ENCODE results near the gene DLX5.

The DLX5 gene

DNA sequence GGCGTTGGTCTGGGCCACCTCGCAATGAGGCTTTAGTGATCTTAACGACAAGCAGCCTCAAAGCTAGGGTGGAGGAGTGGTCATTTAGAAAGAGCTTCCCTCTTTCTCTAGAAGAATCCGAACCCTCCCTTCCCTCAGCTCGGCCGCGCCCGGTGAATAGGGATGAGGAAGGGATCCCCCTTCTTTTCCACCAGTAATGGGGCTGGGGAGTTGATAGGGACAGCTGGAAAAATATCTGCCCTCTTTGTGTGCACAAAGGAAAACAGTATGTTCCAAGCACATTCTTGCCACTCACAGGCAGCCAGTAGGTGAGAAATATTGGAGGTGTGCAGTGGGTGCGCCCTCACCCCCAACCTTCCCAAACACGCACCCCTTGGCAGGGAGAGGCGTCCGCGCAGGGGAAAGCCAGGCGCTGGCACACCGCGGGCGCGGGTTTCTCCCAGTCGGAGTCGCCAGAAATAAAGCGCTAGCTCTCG lies 6.5 kb downstream of the DLX5 start:
- DNase-seq = no peak

DNA sequence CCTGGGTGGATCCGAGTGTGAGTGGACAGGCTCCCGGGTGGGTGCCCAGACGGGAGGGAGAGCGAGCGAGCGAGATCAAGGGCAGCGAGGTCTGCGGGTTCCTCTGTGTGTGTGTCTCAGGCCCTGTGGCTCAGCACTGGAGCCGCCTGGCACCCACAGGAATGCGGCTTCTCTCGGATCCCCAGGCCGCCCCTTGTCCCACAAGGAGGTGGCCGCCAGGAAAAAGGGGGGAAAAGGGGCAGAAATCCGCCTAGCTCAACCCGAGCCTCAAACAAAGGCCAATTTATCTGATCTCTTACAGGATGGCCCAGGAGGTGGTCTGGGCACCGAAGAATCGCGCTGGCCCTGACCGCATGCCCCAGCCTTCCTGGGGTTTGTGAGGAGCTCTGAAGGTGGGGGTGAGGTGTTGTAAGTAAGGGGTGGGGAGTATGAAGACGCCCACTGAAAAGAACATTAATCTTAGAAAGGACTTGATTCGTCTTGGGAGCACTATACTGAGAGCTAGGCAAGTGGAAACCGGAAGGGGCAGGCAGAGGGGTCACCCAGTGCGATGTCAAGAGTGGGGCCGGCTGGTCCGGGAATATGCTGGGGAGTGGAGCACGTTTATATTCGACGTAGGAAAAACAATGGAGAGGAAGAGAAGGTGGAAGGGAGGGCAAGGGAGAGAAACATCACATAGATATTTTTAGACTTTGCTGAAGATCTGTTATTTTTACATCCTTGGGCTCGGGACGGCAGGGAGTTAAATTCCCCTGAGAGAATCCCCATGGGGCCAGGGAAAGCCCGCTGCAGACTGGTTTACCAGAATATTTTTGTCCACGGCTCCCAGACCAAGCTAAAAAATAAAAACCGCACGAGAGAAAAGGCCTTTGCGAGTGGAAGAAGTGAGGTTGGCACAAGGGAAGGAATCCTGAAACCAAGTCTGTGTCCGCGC lies 7.2 kb downstream of the DLX5 start:
- DNase-seq = no peak

DNA sequence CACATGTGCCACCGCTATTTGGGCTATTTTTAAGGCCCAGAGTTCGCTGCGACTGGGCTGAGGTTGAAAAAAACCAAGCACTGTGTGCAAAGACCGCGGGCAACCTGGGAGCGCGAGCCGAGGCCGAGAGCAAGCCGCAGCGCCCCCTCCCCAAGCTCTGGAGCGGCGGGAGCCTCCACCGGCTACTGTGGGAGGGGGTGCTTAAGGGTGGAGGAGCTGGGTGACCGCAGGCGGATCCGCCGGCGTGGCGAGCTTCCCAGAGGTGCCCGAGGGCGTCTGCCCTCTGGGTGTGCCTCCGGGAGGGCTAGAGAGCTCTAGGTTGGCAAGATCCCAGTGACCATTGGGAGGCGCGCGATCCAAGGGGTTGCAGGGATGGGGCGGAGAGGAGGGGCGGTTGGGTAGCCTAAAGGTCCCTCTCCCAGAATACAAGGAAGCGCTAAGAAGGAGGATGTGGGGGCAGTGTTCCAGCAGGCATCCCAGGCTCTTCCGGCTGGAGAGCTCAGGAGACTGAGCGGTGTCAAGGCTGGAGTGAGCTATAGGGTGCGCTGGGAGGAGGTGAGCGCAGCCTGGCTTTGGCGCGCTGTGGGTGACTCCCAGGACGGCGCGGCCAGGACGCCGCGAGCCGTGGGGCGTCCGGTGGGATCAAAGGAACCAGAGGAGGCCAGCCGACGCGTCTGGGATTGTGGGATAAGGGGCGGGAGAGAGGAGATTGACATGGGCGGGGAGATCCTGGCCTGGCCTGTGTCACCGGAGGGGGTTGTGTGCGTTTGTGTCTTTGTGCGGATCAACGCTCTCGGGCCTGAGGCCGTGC lies 8.0 kb downstream of the DLX5 start:
- DNase-seq = no peak

DNA sequence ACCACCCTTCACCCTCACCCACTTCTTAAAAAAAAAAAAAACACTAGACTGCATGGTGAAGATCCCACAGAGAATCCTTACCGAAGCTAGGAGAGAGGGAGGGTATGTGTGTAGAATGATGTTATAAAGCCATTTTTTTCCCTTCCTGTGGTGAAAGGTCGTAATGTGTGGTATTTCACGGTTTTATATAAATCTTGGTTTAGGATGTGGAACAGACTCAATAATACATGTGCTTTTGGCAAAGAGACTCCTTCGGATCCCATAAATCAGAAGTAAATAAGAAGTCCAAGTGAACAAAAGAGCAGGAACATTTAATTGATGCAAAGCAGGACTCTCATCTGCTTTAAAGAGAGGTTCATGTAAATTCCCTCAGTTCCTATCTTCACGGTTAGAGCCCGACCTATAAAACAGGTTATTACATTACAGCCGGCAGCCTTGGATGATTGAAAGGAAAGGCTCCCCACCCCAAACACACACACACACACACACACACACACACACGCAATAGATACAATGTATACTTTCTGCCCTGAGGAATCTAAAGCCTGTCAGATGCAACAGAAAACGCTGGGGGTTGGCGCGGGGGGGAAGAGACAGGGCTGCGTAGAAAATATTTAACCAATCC lies 8.8 kb downstream of the DLX5 start:
- DNase-seq = no peak

DNA sequence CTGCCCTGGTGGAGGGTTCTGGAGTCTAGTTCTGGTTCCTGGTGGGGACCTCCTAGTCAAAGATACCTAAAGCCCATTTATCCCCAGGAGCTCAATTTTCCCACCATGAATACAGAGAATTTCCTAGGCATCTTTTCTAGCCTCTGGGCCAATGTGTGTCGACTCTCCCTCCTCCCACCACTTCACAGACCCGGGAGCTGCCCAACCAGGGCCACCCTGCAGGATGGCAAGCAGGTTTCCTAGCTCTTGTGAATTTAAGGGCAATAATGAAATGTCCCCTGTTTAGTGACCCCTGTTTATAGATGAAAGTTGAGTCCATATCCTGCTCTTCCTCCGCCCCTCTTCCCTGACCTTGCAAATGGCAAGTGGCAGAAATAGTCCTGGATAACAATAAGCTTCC lies 9.4 kb downstream of the DLX5 start:
- DNase-seq = no peak

DNA sequence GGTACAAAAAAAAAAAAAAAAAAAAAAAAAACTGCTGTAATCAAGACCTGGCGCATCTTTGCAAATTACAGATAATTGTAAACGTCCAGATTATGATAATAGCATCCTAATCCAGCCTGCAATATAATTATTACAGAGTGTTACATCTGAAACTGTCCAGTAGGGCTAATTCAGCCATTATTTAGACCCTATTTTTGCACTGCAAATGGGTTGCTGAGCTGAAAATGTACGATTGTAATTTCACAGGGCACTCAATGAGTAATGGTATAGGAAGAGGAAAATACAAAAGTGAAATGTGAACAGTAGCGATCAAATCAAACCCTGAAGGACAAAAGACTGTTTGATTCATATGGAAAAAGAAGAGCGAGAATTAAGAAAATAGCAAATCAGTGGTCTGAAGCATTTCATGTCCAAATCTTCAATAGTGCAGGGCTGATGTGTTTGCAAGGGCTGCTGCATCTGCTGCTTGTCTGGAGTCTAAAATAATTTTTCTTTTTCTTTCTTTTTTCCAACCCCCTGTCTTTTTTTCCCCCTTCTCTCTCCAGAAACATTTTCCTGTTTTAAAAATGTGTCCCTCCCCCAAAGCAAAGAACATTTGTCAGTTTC lies 10.4 kb downstream of the DLX5 start:
- DNase-seq = no peak

DNA sequence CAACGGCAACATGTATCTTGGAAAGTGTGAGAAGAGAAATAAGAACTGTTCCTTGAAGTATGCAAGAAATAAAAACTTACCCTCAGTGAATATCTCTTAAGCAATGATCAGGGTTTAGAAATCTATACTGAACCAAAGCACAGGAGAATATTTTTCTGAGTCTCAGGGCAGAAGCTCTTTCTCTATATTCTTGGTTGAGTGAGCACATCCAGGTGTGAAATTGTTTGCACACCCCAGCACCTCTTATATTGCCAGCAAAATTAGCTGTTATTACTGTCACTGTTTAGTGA lies 10.8 kb downstream of the DLX5 start:
- no peak for DNase-seq

DNA sequence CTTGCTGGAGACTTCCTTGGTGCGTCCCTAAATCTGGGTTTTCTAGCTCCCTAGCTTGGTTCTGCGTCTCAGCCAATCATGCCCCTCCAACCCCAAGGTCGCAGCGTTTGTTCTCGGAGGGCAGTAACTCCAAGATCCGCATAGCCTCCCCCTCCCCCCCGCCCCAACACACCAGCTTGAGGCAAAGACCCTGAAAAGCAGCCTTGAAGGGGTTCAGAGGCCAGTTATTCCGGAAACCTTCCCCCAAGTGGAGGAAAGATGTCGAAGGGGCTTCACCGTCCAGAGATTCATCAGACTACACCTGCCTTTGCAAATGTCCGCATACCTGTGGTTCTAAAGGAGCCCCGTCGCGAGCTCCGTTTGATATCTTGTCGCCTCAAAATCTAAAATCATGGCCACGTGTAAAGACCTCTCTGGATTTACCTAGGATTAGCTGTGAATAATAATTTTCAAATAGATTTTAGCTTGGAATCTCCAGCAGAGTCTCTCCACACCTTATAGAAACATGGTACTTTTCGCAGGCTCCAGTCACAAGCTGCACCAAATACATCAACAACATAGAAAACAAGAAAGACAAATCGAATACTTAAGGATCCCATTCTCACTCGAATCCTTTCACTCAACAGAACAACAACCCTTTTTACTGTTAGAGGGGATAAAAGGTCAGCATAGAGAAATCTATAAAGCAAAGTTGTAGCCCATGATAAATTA lies 11.3 kb downstream of the DLX5 start:
- DNase-seq = no peak

DNA sequence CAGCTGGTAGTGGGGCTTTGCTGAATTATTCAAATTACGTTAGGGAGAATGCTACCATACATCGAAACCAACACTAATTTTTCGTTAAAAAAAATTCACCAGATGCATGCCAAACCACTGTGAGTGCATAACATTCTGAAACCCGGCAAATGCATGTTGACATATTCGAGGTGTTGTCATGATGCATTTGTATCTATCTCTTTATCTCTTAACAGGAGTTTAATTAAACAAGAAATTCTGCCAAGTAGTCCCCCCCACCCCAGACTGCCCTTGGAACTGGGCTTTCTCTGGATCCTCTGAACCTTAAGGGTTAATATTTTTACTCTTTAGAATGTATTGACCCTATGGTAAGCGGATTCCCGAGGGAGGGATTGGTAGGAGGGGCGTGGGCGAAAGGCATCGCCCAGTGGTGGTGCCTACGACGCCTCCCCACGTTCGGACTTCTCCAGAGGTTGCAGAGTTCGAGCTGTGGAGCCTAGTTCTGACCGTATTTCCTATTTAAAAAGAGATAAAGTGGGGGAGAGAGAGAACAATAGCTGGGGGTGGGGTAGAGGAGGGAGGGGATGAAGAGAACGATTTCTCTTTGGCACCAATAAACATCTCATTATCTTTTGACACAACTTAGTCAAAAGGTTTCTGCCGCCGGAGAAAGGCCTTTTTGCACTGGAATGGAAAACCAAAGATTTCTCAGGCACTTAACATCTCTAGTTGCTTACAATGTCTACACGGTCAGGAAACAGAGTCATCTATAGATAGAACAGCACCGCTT lies 12.1 kb downstream of the DLX5 start:
- DNase-seq = no peak

DNA sequence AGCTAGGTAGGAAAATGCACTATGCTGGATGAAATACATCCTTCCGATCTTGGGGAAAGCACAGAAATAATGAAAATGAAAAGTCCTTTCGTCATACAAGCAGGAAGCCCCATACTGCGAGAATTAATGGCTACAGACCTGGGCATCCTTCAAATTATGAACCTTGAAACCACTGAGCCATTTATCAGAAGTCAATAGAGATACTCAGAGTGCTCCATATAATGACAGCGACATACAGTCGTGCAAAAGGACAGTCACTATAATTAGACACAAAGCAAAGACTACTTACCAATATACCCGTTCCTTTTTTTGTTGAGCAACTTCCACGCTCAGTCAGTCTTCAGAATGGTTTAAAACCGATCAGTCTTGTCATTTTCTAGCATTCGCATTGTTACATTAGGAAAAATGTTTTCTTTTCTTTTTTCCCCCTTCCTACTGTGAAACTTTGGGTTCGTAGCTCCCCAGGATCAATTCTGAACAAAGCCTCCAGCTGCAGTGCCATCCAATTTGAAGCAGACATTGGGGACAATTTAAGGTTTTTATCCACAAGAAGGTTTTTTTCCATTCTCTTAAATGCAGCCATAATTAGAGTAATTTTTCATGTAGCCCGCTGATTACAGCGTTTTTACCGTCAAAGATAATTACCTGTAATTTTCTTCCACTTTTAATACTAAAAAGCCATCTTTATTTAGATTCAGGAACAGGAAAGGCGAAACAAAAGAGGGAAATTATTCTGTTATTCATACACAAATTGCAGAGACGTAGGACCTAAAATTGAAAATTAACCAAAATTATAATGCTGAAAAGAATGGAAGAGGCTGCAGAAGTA lies 12.9 kb downstream of the DLX5 start:
- DNase-seq = no peak

DNA sequence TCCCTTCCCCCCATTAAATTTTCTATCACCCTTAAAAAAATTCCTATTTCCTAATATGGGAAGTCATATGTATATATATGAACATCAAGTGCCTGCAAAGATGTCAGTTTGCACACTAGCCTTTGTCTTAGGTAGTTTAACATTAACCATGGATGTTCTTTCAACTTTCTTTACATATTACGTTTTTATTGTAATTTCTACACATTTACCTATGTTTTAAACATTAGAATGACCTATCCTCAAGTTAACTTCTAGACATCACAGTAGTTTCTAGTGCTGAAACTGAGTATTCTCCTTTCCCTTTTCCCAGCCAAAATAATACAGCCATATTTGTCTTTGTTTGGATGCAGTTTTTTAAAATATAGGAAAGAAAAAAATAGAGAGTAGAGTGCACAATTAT lies 13.5 kb downstream of the DLX5 start:
- DNase-seq = no peak

DNA sequence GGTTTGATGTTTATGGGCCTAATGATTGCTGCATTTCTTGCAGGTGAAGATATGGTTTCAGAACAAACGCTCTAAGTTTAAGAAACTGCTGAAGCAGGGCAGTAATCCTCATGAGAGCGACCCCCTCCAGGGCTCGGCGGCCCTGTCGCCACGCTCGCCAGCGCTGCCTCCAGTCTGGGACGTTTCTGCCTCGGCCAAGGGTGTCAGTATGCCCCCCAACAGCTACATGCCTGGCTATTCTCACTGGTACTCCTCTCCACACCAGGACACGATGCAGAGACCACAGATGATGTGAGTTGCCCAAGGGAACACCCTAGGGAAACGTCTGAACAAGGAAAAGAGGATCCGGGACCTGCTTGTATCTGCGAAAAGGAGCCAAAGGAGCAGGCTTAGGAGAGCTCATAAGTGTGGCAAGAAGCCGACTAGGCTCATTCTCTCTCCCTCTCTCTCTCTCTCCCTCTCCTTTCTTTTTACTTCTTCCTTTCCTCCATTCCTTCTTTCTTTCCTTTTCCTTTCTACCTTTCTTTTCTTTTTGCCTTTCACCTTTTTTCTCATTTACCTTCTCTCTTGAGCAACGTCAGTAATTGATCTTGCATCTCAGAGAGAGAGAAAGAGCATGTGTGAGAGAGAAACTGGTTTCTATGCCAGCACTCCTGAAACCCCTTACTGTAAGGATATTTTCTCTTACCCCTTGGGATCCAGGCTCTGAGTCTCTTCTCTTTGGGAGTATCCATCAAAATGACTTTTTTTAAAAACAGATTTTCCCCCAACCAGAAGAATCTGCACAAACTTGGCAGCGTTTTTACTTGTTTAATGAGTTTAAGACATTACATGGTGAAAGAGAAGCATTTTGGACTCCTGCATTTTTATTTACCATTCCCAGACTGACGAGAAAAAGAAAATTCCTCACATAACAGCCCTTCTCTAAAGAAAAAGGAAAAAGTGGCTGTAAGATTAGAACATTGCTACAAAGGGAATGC lies 14.6 kb downstream of the DLX5 start:
- no peak for DNase-seq

DNA sequence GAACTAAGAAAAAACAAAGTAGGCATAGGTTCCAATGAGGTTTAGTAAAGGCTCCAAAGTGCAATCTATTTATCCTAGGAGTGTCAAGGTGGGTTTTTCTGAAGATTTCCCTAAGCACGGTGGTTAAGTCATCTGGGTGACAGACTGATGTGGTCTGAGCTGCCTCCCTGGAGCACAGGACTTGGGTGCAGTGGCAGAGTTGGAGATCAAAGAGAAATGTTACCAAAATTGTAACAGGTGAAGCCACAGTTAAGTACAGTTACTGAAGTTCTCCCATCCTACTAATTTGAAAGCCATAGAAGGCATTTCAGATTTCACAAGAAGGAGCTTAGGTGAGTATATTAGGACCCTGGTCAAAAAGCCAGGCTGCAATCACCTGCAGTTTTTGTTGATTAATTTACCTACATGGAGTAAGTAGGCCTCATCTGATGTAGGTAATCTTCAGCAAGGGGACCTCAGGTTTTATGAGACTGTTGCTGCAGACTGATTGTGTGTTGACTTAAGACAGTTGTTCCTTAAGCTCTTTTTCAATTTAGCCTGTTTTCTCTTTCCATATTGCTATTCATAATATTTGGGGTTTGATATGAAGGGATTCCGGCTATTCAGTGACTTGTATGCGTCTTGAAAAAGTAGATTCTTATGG lies 16.2 kb downstream of the DLX5 start:
- no peak for DNase-seq

DNA sequence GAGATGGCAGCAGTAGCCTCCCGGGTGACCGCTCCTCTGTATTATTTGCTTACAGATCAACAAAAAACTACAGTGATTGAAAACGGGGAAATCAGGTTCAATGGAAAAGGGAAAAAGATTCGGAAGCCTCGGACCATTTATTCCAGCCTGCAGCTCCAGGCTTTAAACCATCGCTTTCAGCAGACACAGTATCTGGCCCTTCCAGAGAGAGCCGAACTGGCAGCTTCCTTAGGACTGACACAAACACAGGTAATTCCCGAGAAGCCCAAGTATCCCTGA lies 17.1 kb downstream of the DLX5 start:
- no peak for DNase-seq

DNA sequence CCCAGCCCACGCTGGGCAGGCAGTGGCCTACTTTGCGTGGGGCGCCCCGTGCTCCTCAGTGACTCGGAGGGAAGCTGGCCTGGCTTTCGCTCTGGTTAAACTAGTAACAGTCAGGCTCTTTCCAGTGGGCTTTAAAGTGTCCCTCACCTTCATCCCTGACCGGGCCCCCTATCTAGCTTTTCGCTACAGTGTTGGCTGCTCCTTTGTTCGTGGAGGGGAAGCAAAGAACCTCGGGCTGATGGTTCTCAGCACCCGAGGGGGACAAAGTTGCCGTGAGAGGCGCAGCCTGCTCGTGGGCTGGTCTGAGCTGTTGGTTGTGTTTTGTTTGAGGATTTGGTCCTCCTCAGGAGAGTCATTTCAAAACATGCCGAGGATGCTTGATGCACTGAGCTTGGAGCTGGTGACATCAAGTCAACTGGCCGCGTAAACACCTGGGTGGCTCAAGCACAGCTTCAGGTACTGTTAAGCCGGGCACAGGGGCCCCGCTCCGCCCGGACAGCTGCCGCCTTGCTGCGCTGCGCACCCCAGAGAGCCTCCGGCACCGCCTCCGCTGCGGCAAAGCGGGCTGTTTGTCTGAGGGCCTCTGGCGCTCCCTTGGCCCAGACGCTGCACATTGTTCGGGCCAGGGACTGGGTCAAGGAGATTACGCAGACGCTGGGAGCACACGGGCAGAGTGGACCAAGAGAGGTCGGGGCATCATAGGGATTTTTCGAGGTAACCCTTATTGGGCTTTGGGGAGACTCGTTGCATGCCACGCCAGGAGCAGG lies 17.6 kb downstream of the DLX5 start:
- no peak for DNase-seq

DNA sequence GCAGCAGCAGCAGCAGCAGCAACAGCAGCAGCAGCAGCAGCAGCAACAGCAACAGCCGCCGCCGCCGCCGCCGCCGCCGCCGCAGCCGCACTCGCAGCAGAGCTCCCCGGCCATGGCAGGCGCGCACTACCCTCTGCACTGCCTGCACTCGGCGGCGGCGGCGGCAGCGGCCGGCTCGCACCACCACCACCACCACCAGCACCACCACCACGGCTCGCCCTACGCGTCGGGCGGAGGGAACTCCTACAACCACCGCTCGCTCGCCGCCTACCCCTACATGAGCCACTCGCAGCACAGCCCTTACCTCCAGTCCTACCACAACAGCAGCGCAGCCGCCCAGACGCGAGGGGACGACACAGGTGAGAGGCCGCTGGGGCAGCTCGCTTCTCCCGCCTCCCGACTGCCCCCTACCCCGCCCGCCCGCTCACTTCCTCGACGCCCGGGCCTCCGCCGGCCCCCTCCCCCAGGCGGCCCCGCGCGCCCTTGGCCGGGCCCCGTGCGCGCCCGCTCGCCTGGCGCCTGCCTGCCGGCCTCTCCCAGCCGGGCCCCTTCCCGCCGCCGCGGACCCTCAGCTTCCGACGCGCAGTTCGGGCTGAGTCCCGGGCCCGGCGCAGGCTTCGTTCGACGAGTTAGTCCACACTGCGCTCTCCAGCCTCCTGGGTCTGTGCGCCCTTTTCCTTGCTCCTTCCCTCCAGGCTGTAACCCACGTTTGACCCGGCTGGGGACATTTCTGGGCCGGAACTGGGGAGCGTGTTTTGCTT lies 18.4 kb downstream of the DLX5 start:
- peak; percentile 40 for DNase-seq
